GM19438 (cell line): ENCODE results near the gene MUC5AC.
"Not testable (repeated sequence)": the region's sequence is repeated elsewhere in the genome, so short reads cannot be mapped to it uniquely, and the experiment has no call there.

Experiments
- ATAC-seq: cut with Tn5 transposase; IDR thresholded peaks from one replicate; pipeline ENCODE4 v1.9.1; 2021; ENCODE audit warnings: low read depth; ENCODE audit not compliant: unreplicated experiment

MUC5AC gene

DNA sequence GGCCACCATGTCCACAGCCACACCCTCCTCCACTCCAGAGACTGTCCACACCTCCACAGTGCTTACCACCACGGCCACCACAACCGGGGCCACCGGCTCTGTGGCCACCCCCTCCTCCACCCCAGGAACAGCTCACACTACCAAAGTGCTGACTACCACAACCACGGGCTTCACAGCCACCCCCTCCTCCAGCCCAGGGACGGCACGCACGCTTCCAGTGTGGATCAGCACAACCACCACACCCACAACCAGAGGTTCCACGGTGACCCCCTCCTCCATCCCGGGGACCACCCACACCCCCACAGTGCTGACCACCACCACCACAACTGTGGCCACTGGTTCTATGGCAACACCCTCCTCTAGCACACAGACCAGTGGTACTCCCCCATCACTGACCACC is 86.8 kb downstream of the MUC5AC start:
- not testable (repeated sequence) for ATAC-seq

- ATAC-seq, result not testable (repeated sequence)
Measured at GRCh38 chr11:1245717-1246116, 88.0 kb downstream of the MUC5AC start.

DNA sequence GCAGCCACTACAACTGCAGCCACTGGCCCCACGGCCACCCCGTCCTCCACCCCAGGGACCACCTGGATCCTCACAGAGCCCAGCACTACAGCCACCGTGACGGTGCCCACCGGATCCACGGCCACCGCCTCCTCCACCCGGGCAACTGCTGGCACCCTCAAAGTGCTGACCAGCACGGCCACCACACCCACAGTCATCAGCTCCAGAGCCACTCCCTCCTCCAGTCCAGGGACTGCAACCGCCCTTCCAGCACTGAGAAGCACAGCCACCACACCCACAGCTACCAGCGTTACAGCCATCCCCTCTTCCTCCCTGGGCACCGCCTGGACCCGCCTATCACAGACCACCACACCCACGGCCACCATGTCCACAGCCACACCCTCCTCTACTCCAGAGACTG is 88.5 kb downstream of the MUC5AC start:
- not testable (repeated sequence) for ATAC-seq

- not testable (repeated sequence) for ATAC-seq
Measured at GRCh38 chr11:1247026-1247425, 89.3 kb downstream of the MUC5AC start.

DNA sequence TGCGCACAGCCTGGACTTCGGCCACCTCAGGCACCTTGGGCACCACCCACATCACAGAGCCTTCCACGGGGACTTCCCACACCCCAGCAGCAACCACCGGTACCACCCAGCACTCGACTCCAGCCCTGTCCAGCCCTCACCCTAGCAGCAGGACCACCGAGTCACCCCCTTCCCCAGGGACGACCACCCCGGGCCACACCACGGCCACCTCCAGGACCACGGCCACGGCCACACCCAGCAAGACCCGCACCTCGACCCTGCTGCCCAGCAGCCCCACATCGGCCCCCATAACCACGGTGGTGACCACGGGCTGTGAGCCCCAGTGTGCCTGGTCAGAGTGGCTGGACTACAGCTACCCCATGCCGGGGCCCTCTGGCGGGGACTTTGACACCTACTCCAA is 91.2 kb downstream of the MUC5AC start:
- ATAC-seq, result not testable (repeated sequence)

GRCh38 chr11:1250411-1250810 is 92.7 kb downstream of the MUC5AC start:
- ATAC-seq, result not testable (repeated sequence)
